K562 (cell line): Measurements from ENCODE around the gene INPP5D. TPM values are rescaled to one million over a fixed set of nuclear protein-coding genes. Genes with fewer than 3 reads are reported as not detected.

Experiments
- ATAC-seq: fragments of 200-7000 bp; cut with Tn5 transposase; 3 replicates; pipeline ENCODE4 v1.9.1; 2020; ENCODE audit warnings: moderate library complexity
- BruUV-seq: library from RNA; stranded (reverse); fragments of 400-500 nt; replicated peaks from 2 replicates; lab custom pipeline; 2021; lab: Mats Ljungman, UMichigan
- CTCF ChIA-PET: fragments of 300-600 bp; formaldehyde crosslinking; extraction: SDS; loops from one replicate; lab custom pipeline; 2021; ENCODE audit warnings: low intra/inter-chr PET ratio; lab: Yijun Ruan, JAX
- POLR2A ChIA-PET: fragments of 300-600, 350-650 bp; sonication (Branson Sonifier 250); formaldehyde crosslinking; extraction: SDS; loops from one replicate; lab custom pipeline; 2021; ENCODE audit warnings: antibody characterized with exemption, inconsistent platforms; lab: Yijun Ruan, JAX
- DNase-seq, 4 experiments: peaks; one replicate each; pipeline versions ENCODE4 v3.0.0 to v3.0.0-alpha.2; 2011 to 2018; ENCODE audit warnings: low spot score in 3 of 4, mixed read lengths in 3 of 4; ENCODE audit errors: extremely low read depth in 1 of 4
- FAIRE-seq: peaks from 2 replicates; lab custom pipeline; 2011; peaks lifted over from hg19 to GRCh38; lab: Jason Lieb, UNC
- H2AFZ ChIP-seq: 2 replicates; pipeline ENCODE4 v1.6.0; 2011; ENCODE audit warnings: low read depth, low read length, control low read depth, inconsistent platforms
- H3K27ac ChIP-seq: fragments of 200-600 bp; 3 replicates; pipeline ENCODE4 v1.8.0; 2011; ENCODE audit warnings: low read depth, mild to moderate bottlenecking, control low read depth, inconsistent platforms, low read length, moderate library complexity, mixed read lengths; ENCODE audit errors: extremely low read depth
- H3K27me3 ChIP-seq, 2 experiments: fragments of 300-600 bp in 1 of 2; 2 replicates in 1 of 2; 3 replicates in 1 of 2; pipeline versions ENCODE4 v1.6.0 to v1.8.0; 2011; ENCODE audit warnings: inconsistent platforms in 2 of 2, low read length in 2 of 2, mild to moderate bottlenecking in 1 of 2, mixed read lengths in 1 of 2, moderate library complexity in 1 of 2; ENCODE audit not compliant: control insufficient read depth in 2 of 2, insufficient read depth in 2 of 2
- H3K36me3 ChIP-seq: fragments of 300-600 bp; 3 replicates; pipeline ENCODE4 v1.8.0; 2011; ENCODE audit warnings: mild to moderate bottlenecking, low read length, inconsistent platforms; ENCODE audit not compliant: control insufficient read depth, insufficient read depth
- H3K4me1 ChIP-seq, 2 experiments: fragments of 200-600 bp in 1 of 2; replicated peaks in 1 of 2; 2 replicates in 1 of 2; 3 replicates in 1 of 2; pipeline versions ENCODE4 v1.5.1 to v1.8.0; 2011; ENCODE audit warnings: inconsistent platforms in 2 of 2, low read length in 2 of 2, mild to moderate bottlenecking in 1 of 2, mixed read lengths in 1 of 2, moderate library complexity in 1 of 2; ENCODE audit not compliant: control insufficient read depth in 2 of 2, insufficient read depth in 2 of 2
- H3K4me2 ChIP-seq: 2 replicates; pipeline ENCODE4 v1.6.1; 2011; ENCODE audit warnings: low read length, control low read depth, inconsistent platforms, mixed read lengths; ENCODE audit not compliant: insufficient read depth
- H3K4me3 ChIP-seq: fragments of 200-600 bp; sonication (generic), shearing (Covaris generic); 2 replicates; pipeline ENCODE4 v1.5.1; 2016; ENCODE audit warnings: control low read depth, inconsistent platforms
- H3K79me2 ChIP-seq: fragments of 200-600 bp; 3 replicates; pipeline ENCODE4 v1.8.0; 2011; ENCODE audit warnings: low read length, inconsistent platforms; ENCODE audit not compliant: control insufficient read depth, insufficient read depth
- H3K9ac ChIP-seq, 2 experiments: 2 replicates each; pipeline versions ENCODE4 v1.6.0 to v1.6.1; 2011; ENCODE audit warnings: low read depth in 2 of 2, low read length in 2 of 2, control low read depth in 1 of 2, inconsistent platforms in 1 of 2, mild to moderate bottlenecking in 1 of 2, mixed read lengths in 1 of 2; ENCODE audit not compliant: insufficient read depth in 1 of 2
- H3K9me1 ChIP-seq: one replicate; pipeline ENCODE4 v1.6.0; 2011; ENCODE audit warnings: inconsistent platforms, mild to moderate bottlenecking, low read length, moderate library complexity; ENCODE audit not compliant: control insufficient read depth, insufficient read depth
- H3K9me3 ChIP-seq: replicated peaks from 2 replicates; pipeline ENCODE4 v1.5.1; 2011; ENCODE audit warnings: low read depth, low read length, inconsistent platforms; ENCODE audit not compliant: control insufficient read depth, insufficient read depth
- H4K20me1 ChIP-seq: replicated peaks from 2 replicates; pipeline ENCODE4 v1.6.1; 2011; ENCODE audit warnings: low read length, inconsistent platforms, mixed read lengths; ENCODE audit not compliant: control insufficient read depth, insufficient read depth
- IRF2 ChIP-seq: sonication (generic); formaldehyde crosslinking; IDR thresholded peaks from 2 replicates; pipeline ENCODE4 v1.8.1; 2022; ENCODE audit warnings: mild to moderate bottlenecking, missing genetic modification reagents
- MAX ChIP-seq: sonication (generic); formaldehyde crosslinking; IDR thresholded peaks from 2 replicates; pipeline ENCODE4 v1.9.0; 2022; ENCODE audit warnings: mild to moderate bottlenecking, missing genetic modification reagents
- THAP12 ChIP-seq: fragments of 250-450 bp; sonication (Bioruptor Pico); IDR thresholded peaks from 2 replicates; pipeline ENCODE4 v1.9.0; 2021; ENCODE audit warnings: mild to moderate bottlenecking, inconsistent platforms
- ZNF253 ChIP-seq: fragments of 250-450 bp; sonication (Bioruptor Pico); conservative IDR thresholded peaks from 2 replicates; pipeline ENCODE4 v1.6.1; 2021; ENCODE audit warnings: mild to moderate bottlenecking
- ZNF57 ChIP-seq: fragments of 450-650 bp; formaldehyde crosslinking; IDR thresholded peaks from 2 replicates; pipeline ENCODE4 v1.4.0; 2020; ENCODE audit warnings: mild to moderate bottlenecking, moderate library complexity
- WGBS: fragments of 100-300 bp; shearing (Covaris generic); methylation state at CpG from one replicate; pipeline ENCODE4 v1.1.6; 2016; ENCODE audit warnings: low coverage, mixed read lengths; ENCODE audit not compliant: insufficient coverage; ENCODE audit errors: missing lambda C conversion rate; 5-methylcytosine and 5-hydroxymethylcytosine counted together
- in situ Hi-C: fragments of 300-500 bp; cut with MboI; formaldehyde crosslinking; loops from 4 replicates; pipeline ENCODE4 v1.15.0; 2018; ENCODE audit warnings: inconsistent platforms, mixed read lengths
- intact Hi-C: fragments of 100-400 bp; cut with micrococcal nuclease; formaldehyde crosslinking; loops from 2 replicates; pipeline ENCODE4 v1.14.2; 2022
- polyA plus RNA-seq, 8 experiments: library from polyadenylated mRNA; depleted of rRNA in 4 of 8; stranded (reverse) in 5 of 8; unstranded in 3 of 8; fragments of >200 nt; fragmentation: Nextera tagmentation in 2 of 8; fragmentation: Illumina TruSeq in 1 of 8; extraction: Ambion mirVana in 2 of 8; extraction: Trizol in 1 of 8; gene quantifications; 2 replicates each; pipeline versions ENCODE4 v1.2.1 to v1.2.3, GENCODE V29; 2011 to 2014; ENCODE audit warnings: inconsistent platforms in 1 of 8, missing spikeins in 1 of 8
- total RNA-seq, 7 experiments: library from RNA; depleted of rRNA in 6 of 7; stranded (reverse); fragments of >200 nt in 6 of 7; fragmentation: Illumina TruSeq in 2 of 7; extraction: Trizol in 2 of 7; gene quantifications; 2 replicates each; pipeline versions ENCODE4 v1.2.1 to v1.2.3, GENCODE V29; 2011 to 2021; ENCODE audit warnings: low replicate concordance in 1 of 7

Gene INPP5D
- total and polyA plus RNA-seq, 9 of the 15 experiments (the other 6 are each of a cell fraction or from before 2014, with no cell fraction given) = 0.55 to 6.2 (median 2.2) TPM

- Histone ChIP-seq H3K27me3 (peaks cover 3 to 28% of the 10 kb centered on the region in 2 experiments; a peak in 3 of 5 replicates), H2AFZ (no peak overlapping the region), H3K79me2 (no peaks in the 10 kb centered on the region), H3K36me3 (no peaks in the 10 kb centered on the region), H3K4me2 (no peak overlapping the region), H3K9ac (no peak overlapping the region), H3K9me1 (no peaks in the 10 kb centered on the region), H3K4me1 (peaks cover 0 to 9% of the 10 kb centered on the region in 2 experiments; a peak in 2 of 5 replicates), H3K4me3 (no peak overlapping the region), H3K27ac (no peak overlapping the region), H4K20me1 (no peaks in the 10 kb centered on the region), H3K9me3 (no peaks in the 10 kb centered on the region; the same call in 1 of the 2 replicates)
- in situ Hi-C loops (no loop called here), intact Hi-C loops (no loop called here)
- DNase-seq (no peak), ATAC-seq (no peak), FAIRE-seq (no peak)
- WGBS = 8% methylated on average over 9 of the region's 9 CpGs
- TF ChIP-seq ZNF57 (CRISPR knock-in tag) = no peak
- no peak for TF ChIP-seq ZNF253 (CRISPR knock-in tag)
- TF ChIP-seq IRF2 (CRISPR knock-in tag) = no peak
- TF ChIP-seq MAX (CRISPR knock-in tag) = no peak
- TF ChIP-seq THAP12 (CRISPR knock-in tag) = no peak
- CTCF ChIA-PET = no interaction called here
- no TSS peak for BruUV-seq
- POLR2A ChIA-PET = no interaction called here
Measured at GRCh38 chr2:233033672-233034071, 26.5 kb upstream of the INPP5D start.
